PFSK-1 (cell line): Measurements from ENCODE around the gene ZNF468.

Experiments
- FOXP2 ChIP-seq: optimal IDR thresholded peaks from 2 replicates; pipeline ENCODE3; 2011; ENCODE audit warnings: borderline replicate concordance, control low read depth, inconsistent platforms; ENCODE audit not compliant: insufficient read depth; ENCODE audit errors: extremely low read length, extremely low read depth
- POLR2AphosphoS5 ChIP-seq: IDR thresholded peaks from 2 replicates; pipeline ENCODE4 v1.6.1; 2012; ENCODE audit warnings: low read depth, mild to moderate bottlenecking, control low read depth, low read length, moderate library complexity
- REST ChIP-seq, 2 experiments: IDR thresholded peaks; 2 replicates each; pipeline versions ENCODE4 v1.6.1 to v1.8.0; 2011 to 2012; ENCODE audit warnings: low read depth in 2 of 2, low read length in 2 of 2, control low read depth in 1 of 2, inconsistent platforms in 1 of 2, mild to moderate bottlenecking in 1 of 2, moderate library complexity in 1 of 2; ENCODE audit not compliant: insufficient read depth in 1 of 2
- SIN3A ChIP-seq: IDR thresholded peaks from 2 replicates; pipeline ENCODE4 v1.6.1; 2012; ENCODE audit warnings: mild to moderate bottlenecking, low read length, moderate library complexity, borderline replicate concordance; ENCODE audit not compliant: insufficient read depth
- TAF1 ChIP-seq: IDR thresholded peaks from 2 replicates; pipeline ENCODE4 v1.6.1; 2012; ENCODE audit warnings: low read length, control low read depth, borderline replicate concordance; ENCODE audit not compliant: insufficient read depth

ZNF468 gene

GRCh38 chr19:52889931-52890330, 32.5 kb upstream of the ZNF468 start:
- TF ChIP-seq REST (IDR thresholded peaks at IDR 0.05; ENCODE audit: insufficient read depth in 1 of 2, low read depth in 2 of 2, low read length in 2 of 2), result no peak
- no peak for TF ChIP-seq POLR2AphosphoS5
- no peak for TF ChIP-seq TAF1
- no peak for TF ChIP-seq FOXP2
- TF ChIP-seq SIN3A, result no peak

GRCh38 chr19:52889076-52889475, 31.7 kb upstream of the ZNF468 start:
- TF ChIP-seq POLR2AphosphoS5 (no peak), SIN3A (no peak), REST (IDR thresholded peaks at IDR 0.05; ENCODE audit: insufficient read depth in 1 of 2, low read depth in 2 of 2, low read length in 2 of 2) (no peak), TAF1 (no peak), FOXP2 (no peak)

GRCh38 chr19:52880895-52881389, 23.5 kb upstream of the ZNF468 start:
- TF ChIP-seq FOXP2 (no peak), TAF1 (no peak), POLR2AphosphoS5 (no peak), REST (IDR thresholded peaks at IDR 0.05; ENCODE audit: insufficient read depth in 1 of 2, low read depth in 2 of 2, low read length in 2 of 2) (no peak), SIN3A (no peak)

GRCh38 chr19:52871466-52871865, 14.0 kb upstream of the ZNF468 start:
- TF ChIP-seq TAF1 (no peak), FOXP2 (no peak), REST (IDR thresholded peaks at IDR 0.05; ENCODE audit: insufficient read depth in 1 of 2, low read depth in 2 of 2, low read length in 2 of 2) (no peak), POLR2AphosphoS5 (no peak), SIN3A (no peak)

GRCh38 chr19:52825765-52826164, 31.7 kb downstream of the ZNF468 start:
- no peak for TF ChIP-seq SIN3A
- no peak for TF ChIP-seq FOXP2
